NCI-H524 (cell line): ENCODE measurements around the gene LAMP2.
"Not testable (repeated sequence)": the region's sequence is repeated elsewhere in the genome, so short reads cannot be mapped to it uniquely, and the experiment has no call there.

Experiments used
- DNase-seq, 2 experiments: peaks; one replicate each; lab custom pipeline; 2025; lab: John Stamatoyannopoulos, UW

Gene LAMP2

GRCh38 chrX:120468825-120469525 lies at the start of gene LAMP2:
Gene LAMP2, minus strand, starts transcription at chrX:120469296. Its CDS starts 127 bp downstream, at chrX:120469169.
- DNase-seq: peak; percentile 80 to 86

- no peak for DNase-seq
Observed at GRCh38 chrX:120517936-120518335, 48.8 kb upstream of the LAMP2 start.

- peak; percentile 1 to 40 for DNase-seq
Observed at GRCh38 chrX:120514236-120514635, 45.1 kb upstream of the LAMP2 start.

- DNase-seq: no peak
Observed at GRCh38 chrX:120512627-120513026, 43.5 kb upstream of the LAMP2 start.

GRCh38 chrX:120512222-120512621 lies 43.1 kb upstream of the LAMP2 start:
- DNase-seq: no peak

- no peak for DNase-seq
Observed at GRCh38 chrX:120504569-120504968, 35.5 kb upstream of the LAMP2 start.

- DNase-seq: no peak
Observed at GRCh38 chrX:120499301-120500072, 30.4 kb upstream of the LAMP2 start.

- not testable (repeated sequence) for DNase-seq
Observed at GRCh38 chrX:120490119-120490518, 21.0 kb upstream of the LAMP2 start.

- no peak for DNase-seq
Observed at GRCh38 chrX:120486786-120487185, 17.7 kb upstream of the LAMP2 start.

GRCh38 chrX:120485638-120486520 lies 16.8 kb upstream of the LAMP2 start:
- peak; percentile 89 to 95 for DNase-seq

- peak in 1 of 2 experiments; percentile 26 for DNase-seq
Observed at GRCh38 chrX:120485315-120485637, 16.2 kb upstream of the LAMP2 start.

GRCh38 chrX:120477453-120477852 lies 8.4 kb upstream of the LAMP2 start:
- DNase-seq: no peak

GRCh38 chrX:120476714-120477113 lies 7.6 kb upstream of the LAMP2 start:
- DNase-seq: no peak

- peak in 1 of 2 experiments; percentile 5 for DNase-seq
Observed at GRCh38 chrX:120475447-120475846, 6.4 kb upstream of the LAMP2 start.

- no peak for DNase-seq
Observed at GRCh38 chrX:120474085-120474484, 5.0 kb upstream of the LAMP2 start.

- DNase-seq: not testable (repeated sequence)
Observed at GRCh38 chrX:120469657-120470056, 561 bp upstream of the LAMP2 start.

GRCh38 chrX:120468479-120468824 lies 644 bp downstream of the LAMP2 start:
- DNase-seq: no peak

GRCh38 chrX:120468071-120468470 lies 1.0 kb downstream of the LAMP2 start:
- DNase-seq: no peak

GRCh38 chrX:120464411-120464810 lies 4.7 kb downstream of the LAMP2 start:
- DNase-seq: no peak

GRCh38 chrX:120463241-120463640 lies 5.9 kb downstream of the LAMP2 start:
- DNase-seq: peak in 1 of 2 experiments; percentile 4

GRCh38 chrX:120462370-120462769 lies 6.7 kb downstream of the LAMP2 start:
- no peak for DNase-seq

- DNase-seq: no peak
Observed at GRCh38 chrX:120459309-120459708, 9.8 kb downstream of the LAMP2 start.

- no peak for DNase-seq
Observed at GRCh38 chrX:120457766-120458180, 11.3 kb downstream of the LAMP2 start.
